Prostate gland (tissue), 2 donors: ENCODE measurements around the gene FMN1.

Experiments used
- CTCF ChIP-seq, 4 experiments: fragments of 200-600 bp in 2 of 4; fragments of 450-650 bp in 2 of 4; sonication (generic) in 2 of 4; IDR thresholded peaks; 1 replicate in 3 of 4; 2 replicates in 1 of 4; pipeline ENCODE4 v1.5.1; 2016 to 2019; ENCODE audit warnings: antibody characterized with exemption in 4 of 4, mild to moderate bottlenecking in 2 of 4, moderate library complexity in 2 of 4
- POLR2AphosphoS5 ChIP-seq: sonication (generic); formaldehyde crosslinking; IDR thresholded peaks from one replicate; pipeline ENCODE4 v1.6.1; 2017; ENCODE audit warnings: antibody characterized with exemption

GRCh38 chr15:33096134-33096533 is 98.4 kb downstream of the FMN1 start:
- TF ChIP-seq CTCF (IDR thresholded peaks at IDR 0.05) (no peak), POLR2AphosphoS5 (no peak)
